Dermis microvascular lymphatic vessel endothelial cell (primary cell): ENCODE measurements around the gene ASH1L. TPM values are rescaled to one million over a fixed set of nuclear protein-coding genes. Genes with fewer than 3 reads are reported as not detected.

ENCODE experiments used
- total RNA-seq: library from RNA; depleted of rRNA; stranded (reverse); fragments of >200 nt; gene quantifications from 2 replicates; pipeline ENCODE4 v1.2.1, GENCODE V29; 2014

ASH1L gene
- total RNA-seq, 1 donor from 2014 or later, result 13.5 TPM

Other genes with a start within 250 kb of the ASH1L start
- 10.1 and 10.9 TPM in 2 replicates for gene RUSC1, start 241.9 kb downstream of the ASH1L start, total RNA-seq
- 13.4 and 18.7 TPM in 2 replicates for gene MSTO1, start 47.4 kb upstream of the ASH1L start, total RNA-seq
- 30.2 and 36.3 TPM in 2 replicates for gene YY1AP1, start 126.0 kb upstream of the ASH1L start, total RNA-seq
- gene DAP3, start 126.3 kb upstream of the ASH1L start, total RNA-seq, result 38.0 and 39.1 TPM in 2 replicates